ENCODE measurements around the gene PLEKHA7.
"Not testable (repeated sequence)": the region's sequence is repeated elsewhere in the genome, so short reads cannot be mapped to it uniquely, and the experiment has no call there.

The PLEKHA7 gene

DNA sequence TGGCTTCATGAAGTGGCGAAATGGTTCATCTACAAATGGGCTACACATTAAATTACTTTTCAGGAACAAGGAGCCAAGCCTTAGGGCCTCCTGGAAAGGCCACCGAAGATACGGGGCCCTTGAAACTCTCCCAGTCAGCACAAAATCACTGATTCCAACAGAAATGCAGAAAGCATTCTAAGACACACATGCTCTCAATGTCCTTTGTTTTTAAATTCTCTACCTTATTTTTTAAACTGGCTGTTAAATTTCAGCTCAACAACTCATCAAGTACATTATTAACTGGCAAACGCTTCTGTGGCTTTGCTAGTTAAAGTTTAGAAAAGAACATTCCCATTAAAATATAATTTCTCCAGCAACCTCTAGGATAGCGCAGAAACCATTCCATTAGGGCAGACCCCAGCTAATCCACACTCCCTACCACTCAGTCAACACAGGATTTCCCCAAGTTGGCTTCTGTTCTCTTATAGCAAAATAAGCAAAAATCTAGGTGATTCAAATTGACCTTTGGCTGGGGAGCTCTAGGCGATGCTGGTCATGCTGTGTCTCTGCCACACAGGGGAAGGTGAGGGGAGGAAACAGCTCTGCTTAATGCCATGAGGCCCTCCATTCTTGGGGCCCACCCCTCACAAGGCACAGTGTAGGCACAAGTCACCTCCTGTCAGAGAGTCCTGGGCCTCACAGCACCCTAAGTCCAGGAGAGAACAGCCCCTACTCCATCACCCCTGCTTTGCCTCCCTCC is 47.1 kb downstream of the PLEKHA7 start:
- no peak for DNase-seq (ENCODE audit: low read depth)
- TF ChIP-seq, protein P1, sequence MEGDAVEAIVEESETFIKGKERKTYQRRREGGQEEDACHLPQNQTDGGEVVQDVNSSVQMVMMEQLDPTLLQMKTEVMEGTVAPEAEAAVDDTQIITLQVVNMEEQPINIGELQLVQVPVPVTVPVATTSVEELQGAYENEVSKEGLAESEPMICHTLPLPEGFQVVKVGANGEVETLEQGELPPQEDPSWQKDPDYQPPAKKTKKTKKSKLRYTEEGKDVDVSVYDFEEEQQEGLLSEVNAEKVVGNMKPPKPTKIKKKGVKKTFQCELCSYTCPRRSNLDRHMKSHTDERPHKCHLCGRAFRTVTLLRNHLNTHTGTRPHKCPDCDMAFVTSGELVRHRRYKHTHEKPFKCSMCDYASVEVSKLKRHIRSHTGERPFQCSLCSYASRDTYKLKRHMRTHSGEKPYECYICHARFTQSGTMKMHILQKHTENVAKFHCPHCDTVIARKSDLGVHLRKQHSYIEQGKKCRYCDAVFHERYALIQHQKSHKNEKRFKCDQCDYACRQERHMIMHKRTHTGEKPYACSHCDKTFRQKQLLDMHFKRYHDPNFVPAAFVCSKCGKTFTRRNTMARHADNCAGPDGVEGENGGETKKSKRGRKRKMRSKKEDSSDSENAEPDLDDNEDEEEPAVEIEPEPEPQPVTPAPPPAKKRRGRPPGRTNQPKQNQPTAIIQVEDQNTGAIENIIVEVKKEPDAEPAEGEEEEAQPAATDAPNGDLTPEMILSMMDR (conservative IDR thresholded peaks at IDR 0.05; ENCODE audit: low read length): no peak
- no peak overlapping the region for H3K4me3 ChIP-seq (ENCODE audit: low read length)

DNA sequence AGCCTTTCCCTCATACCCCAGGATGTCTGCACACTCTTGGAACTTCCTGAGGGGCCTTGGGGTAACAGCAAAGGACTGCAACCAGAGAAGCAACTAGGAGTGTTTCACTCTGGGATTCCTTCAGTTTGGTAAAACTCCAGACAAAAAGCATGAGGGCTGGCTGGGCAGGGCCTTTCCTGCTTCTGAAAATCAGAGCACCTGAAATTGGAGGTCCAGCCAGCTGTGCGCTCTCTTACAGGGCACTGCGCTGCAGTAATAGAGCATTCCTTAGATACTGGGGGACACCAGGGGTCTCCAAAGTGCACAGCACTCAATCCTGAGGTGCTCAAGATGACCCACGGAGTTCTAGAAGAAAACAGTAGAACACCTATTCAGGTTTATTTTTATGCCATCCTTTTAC is 49.7 kb downstream of the PLEKHA7 start:
- H3K4me3 ChIP-seq (ENCODE audit: low read length): no peak overlapping the region
- TF ChIP-seq, protein P1 (conservative IDR thresholded peaks at IDR 0.05; ENCODE audit: low read length): no peak
- no peak for DNase-seq (ENCODE audit: low read depth)

DNA sequence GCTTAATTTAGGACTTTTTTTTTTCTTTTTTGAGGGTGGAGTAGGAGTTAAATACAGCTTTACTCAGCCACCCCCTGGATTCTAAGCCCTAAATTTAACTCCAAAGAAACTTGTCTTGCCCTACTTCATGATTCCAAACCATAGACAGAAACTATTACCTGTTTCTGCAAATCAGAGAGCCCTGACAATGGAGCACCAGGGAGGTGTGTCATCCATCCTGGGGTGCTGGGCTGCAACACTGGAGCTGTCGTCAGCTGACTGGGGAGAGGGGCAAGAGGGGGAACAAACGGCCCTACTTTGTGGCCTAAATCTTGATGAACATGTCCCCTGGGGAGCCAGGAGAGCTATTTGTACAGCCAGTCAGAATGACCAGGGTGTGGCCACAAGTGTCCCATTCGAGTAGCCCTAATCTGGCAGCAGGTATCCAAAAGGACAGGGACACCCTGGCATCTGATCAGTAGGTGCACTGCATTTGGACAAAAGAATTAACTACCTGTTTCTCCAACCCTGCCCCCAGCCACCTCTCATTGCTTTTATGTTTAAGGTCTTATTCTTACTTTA is 50.8 kb downstream of the PLEKHA7 start:
- TF ChIP-seq, protein P1 (conservative IDR thresholded peaks at IDR 0.05; ENCODE audit: low read length): no peak
- no peak overlapping the region for H3K4me3 ChIP-seq (ENCODE audit: low read length)
- no peak for DNase-seq (ENCODE audit: low read depth)

DNA sequence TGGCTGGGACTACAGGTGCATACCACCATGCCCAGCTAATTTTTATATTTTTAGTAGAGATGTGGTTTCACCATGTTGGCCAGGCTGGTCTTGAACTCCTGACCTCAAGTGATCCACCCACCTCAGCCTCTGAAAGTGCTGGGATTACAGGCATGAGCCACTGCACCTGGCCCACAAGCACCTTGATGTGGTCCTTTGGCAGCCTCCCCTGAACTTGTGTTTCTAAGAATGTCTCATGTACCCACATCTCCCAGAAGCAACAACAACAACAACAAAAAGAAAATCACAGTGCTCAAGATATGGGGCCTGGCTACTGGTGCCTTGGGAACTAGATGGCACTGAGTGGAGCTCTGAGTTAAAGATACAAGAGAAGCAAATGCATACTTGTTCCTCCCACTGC is 51.6 kb downstream of the PLEKHA7 start:
- DNase-seq (ENCODE audit: low read depth); H3K4me3 ChIP-seq (ENCODE audit: low read length): not testable (repeated sequence)

DNA sequence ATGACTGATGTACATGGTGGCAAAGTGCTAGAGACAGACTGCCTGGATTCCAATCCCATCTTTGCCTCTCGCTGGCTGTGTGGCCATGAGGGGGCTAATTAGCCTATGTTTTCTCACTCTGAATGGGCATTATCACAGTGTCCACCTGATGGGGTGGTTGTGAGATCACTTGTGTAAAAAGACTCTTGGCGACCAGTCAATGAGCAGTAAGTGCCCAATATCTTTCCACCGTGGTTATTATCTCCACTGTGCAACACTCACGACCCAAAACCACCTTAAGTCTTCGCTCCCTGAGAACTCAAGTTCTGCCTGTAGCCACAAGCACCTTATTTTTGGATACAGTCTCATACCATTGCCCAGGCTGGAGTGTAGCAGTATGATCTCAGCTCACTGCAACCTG is 52.1 kb downstream of the PLEKHA7 start:
- TF ChIP-seq, protein P1 (conservative IDR thresholded peaks at IDR 0.05; ENCODE audit: low read length): no peak
- DNase-seq (ENCODE audit: low read depth): no peak
- H3K4me3 ChIP-seq (ENCODE audit: low read length): no peak overlapping the region

DNA sequence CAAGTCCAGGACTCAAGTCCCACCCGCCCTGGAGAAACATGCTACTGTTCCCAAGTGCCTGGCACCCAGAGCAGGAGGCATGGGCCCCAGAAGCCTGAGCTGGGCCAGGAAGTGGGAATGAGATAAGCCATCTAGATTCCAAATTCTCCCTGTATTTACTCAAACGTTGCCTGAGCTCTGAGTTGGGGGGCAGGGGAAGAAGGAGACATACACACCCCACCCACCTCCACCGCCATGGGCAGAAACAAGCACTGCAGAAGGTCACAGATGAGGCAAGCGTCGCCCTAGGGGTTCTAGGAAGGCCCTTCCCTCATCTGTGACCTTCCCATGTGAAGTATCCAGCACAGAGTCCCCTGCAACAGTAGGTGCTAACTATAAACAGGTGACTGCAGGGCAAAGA is 54.0 kb downstream of the PLEKHA7 start:
- DNase-seq (ENCODE audit: low read depth): no peak
- no peak overlapping the region for H3K4me3 ChIP-seq (ENCODE audit: low read length)
- TF ChIP-seq, protein P1 (conservative IDR thresholded peaks at IDR 0.05; ENCODE audit: low read length): no peak

DNA sequence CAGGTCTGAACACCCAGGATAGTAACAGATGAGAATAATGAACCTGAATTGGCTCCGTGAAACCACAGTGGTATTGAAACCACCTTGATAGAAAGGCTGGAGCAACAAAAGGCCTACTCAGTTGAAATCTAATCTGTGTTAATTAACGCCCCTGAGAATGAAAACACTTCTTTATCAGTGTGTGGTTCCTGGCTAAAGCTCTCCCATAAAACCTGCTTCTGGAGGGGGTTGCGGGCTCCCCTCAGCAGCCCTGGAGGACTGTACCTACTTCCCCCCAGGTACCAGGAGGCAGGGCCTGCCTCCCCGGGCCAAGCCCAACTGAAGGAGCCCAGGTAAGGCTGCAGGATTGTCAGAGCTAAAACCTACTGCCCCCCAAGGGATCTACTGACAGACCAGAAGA is 54.6 kb downstream of the PLEKHA7 start:
- DNase-seq (ENCODE audit: low read depth): no peak
- H3K4me3 ChIP-seq (ENCODE audit: low read length): no peak overlapping the region
- TF ChIP-seq, protein P1 (conservative IDR thresholded peaks at IDR 0.05; ENCODE audit: low read length): no peak

Data from AG10803 (cell line).